ENCODE measurements around the gene CLDN5.
"Not testable (repeated sequence)": the region's sequence is repeated elsewhere in the genome, so short reads cannot be mapped to it uniquely, and the experiment has no call there.

Gene CLDN5

DNA sequence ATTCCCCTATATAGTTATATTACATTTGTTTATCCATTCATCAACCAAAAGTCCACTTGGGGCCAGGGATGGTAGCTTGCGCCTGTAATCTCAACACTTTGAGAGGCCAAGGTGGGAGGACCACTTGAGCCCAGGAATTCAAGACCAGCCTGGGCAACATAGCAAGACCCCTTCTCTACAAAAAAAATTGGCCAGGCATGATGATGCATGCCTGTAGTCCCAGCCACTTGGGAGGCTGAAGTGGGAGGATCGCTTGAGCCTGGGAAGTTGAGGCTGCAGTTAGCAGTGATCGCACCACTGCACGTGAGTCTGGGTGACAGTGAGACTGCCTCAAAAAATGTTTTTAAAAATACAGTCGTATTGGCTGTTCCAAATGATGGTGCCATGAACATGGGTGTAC lies 24.2 kb upstream of the CLDN5 start:
- not testable (repeated sequence) for DNase-seq (ENCODE audit: low read depth in 2 of 2)

DNA sequence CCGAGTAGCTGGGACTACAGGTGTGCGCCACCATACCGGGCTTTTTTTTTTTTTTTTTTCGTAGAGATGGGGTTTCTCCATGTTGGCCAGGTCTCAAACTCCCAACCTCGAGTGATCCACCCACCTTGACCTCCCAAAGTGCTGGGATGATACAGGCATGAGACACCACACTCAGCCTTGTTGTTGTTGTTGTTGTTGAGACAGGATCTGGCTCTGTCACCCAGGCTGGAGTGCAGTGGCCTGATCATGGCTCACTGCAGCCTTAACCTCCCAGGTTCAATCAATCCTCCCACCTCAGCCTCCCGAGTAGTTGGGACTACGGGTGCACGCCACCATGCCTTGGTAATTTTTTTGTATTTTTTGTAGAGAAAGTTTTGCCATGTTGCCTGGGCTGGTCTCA lies 23.4 kb upstream of the CLDN5 start:
- no peak for DNase-seq (ENCODE audit: low read depth in 2 of 2)

DNA sequence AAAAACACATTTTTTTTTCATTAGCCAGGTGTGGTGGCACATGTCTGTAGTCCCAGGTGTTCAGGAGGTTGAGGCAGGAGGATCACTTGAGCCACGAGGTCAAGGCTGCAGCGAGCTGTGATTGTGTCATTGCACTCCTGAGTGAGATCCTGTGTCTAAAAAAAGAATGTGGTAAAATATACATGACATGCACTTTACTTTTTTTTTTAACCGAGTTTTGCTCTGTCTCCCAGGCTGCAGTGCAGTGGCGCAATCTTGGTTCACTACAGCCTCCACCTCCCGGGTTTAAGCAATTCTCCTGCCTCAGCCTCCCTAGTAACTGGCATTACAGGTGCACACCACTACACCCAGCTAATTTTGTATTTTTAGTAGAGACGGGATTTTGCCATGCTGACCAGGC lies 22.5 kb upstream of the CLDN5 start:
- no peak for DNase-seq (ENCODE audit: low read depth in 2 of 2)

DNA sequence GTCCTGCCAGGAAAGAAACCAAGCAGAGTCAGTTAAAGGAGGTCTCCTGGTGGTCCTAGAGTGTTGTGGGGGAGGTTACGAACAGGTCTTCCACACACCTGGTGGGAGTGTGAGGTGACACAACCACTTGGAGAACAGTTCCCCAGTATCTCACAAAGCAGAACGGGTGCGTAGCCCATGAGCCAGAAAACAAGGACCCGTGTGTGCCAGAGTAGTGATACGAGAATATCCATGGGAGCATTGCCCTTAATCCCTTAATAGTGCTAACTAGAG lies 21.7 kb upstream of the CLDN5 start:
- DNase-seq (ENCODE audit: low read depth in 2 of 2): no peak

DNA sequence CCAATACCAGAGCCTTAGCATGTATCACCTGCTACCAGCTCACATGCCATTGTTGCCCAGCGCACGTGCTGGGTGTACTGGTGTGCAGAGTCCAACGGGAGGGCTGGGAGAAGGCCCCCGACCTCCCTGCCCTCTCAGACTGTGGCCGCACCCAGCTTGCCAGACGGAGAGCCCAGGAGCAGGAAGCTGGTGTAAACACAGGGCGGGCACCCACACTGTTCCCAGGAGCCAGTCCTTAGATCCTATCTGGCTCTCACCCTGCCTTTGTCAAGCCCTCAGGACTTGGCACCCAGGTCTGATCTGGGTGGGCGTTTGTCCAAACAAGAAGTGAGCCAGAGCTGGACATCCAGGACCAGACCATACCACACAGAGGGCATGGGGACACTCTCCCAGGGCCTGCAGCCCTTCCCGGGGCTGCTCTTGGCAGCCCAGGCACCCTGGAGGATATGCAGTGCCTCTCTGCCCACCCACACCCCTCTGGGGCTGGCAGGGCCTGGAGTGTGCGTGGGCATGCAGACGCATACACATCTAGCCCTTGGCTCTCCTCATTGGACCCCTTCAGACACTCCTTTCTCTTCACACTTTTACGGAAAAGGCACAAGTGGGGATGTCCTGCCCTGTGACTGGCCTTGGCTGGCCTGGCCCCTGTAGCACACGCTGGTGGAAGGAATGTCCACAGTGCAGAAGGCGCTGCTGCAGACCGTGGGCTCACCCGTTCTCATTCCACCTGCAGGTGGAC lies 19.9 kb upstream of the CLDN5 start:
- no peak for DNase-seq (ENCODE audit: low read depth in 2 of 2)

DNA sequence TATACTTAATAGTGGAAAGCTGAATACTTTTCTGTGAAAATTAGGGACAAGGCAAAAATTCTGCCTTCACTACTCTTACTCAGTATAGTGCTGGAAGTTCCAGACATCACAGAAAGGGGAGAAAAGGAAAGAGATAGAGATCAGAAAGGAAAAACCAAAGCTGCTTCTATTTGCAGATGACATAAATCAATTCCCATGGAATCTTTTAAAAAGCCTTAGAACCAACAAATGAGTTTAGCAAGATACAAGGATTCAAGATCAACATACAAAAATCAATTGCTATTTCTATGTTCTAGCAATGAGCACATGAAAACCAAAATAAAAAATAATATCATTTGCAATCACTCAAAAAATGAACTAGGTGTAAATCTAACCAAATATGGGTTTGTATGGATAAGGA lies 16.2 kb upstream of the CLDN5 start:
- no peak for DNase-seq (ENCODE audit: low read depth in 2 of 2)

DNA sequence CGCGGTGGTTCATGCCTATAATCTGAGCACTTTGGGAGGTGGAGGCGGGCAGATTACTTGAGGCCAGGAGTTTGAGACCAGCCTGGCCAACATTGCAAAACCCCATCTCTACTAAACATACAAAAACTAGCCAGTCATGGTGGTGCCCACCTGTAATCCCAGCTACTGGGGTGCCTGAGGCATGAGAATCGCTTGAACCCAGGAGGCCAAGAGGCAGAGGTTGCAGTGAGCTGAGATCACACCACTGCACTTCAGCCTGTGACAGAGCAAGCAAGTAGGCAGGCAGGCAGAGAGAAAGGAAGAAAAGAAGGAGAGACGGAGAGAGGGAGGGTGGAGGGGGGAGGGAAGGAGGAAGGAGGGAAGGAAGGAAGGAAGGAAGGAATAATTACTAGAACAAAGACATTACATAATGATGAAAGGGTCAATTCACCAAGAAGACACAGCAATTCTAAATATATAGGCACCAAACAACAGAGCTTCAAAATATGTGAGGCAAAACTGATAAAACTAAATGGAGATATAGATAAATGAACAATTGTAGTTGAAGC lies 13.8 kb upstream of the CLDN5 start:
- DNase-seq (ENCODE audit: low read depth in 2 of 2): no peak

DNA sequence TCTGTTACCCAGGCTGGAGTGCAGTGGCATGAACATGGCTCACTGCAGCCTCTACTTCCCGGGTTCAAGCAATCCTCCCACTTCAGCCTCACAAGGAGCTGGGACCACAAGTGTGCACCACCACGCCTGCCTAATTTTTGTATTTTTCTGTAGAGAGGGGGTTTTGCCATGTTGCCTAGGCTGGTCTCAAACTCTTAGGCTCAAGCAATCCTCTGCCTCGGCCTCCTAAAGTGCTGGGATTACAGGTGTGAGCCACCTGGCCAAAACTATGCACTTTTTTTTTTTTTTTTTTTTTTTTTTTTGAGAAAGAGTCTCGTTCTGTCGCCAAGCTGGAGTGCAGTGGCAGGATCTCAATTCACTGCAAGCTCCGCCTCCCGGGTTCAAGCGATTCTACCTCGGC lies 12.4 kb upstream of the CLDN5 start:
- DNase-seq (ENCODE audit: low read depth in 2 of 2): no peak

DNA sequence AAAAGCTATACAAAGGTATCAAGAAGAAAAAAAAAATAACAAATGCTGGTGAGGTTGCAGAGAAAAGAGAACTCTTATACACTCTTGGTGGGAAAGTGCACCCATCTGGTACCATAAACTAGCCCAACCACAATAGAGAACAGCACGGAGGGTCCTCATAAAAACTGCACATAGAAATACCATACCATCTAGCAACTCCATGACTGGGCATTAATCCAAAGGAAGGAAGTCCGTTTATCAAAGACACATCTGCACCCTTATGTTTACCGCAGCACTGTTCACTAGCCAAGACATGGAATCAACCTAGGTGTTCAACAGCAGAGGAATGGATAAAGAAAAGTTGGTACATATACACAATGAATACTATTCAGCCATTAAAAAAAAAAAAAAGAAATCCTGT lies 10.8 kb upstream of the CLDN5 start:
- DNase-seq (ENCODE audit: low read depth in 2 of 2): no peak

DNA sequence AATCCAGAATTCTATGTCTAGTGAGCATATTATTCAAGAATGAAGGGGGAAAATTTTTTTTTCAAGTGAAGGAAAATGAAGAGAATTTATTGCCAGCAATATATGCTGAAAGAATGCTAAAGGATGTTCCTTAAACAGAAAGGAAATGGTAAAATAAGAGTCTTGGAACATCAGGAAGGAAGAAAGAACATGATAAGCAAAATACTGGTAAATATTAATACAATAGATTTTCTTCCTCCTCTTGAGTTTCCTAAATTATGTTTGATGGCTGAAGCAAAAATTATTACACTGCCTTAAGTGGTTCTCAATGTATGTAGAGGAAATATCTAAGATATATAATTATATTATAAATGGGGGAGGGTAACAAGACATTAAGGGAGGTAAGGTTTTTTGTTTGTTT lies 9.6 kb upstream of the CLDN5 start:
- no peak for DNase-seq (ENCODE audit: low read depth in 2 of 2)

DNA sequence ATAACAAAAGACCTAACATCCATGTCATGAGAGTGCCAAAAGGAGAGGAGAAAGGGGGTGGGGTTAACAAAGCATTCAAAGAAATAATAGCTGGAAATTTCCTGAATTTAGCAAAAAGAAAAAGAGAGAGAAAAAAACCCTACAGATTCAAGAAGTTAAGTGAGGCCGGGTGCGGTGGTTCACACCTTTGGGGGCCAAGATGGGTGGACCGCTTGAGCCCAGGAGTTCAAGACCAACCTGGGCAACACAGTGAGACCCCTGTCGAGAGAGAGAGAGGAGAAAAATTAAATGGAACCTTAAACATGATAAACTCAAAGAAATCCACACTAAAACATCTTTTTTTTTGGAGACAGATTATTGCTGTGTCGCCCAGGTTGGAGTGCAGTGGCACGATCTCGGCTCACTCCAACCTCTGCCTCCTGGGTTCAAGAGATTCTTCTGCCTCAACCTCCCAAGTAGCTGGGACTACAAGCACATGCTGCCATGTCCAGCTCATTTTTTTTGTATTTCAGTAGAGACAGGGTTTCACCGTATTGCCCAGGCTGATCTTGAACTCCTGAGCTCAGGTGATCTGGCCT lies 8.9 kb upstream of the CLDN5 start:
- no peak for DNase-seq (ENCODE audit: low read depth in 2 of 2)

DNA sequence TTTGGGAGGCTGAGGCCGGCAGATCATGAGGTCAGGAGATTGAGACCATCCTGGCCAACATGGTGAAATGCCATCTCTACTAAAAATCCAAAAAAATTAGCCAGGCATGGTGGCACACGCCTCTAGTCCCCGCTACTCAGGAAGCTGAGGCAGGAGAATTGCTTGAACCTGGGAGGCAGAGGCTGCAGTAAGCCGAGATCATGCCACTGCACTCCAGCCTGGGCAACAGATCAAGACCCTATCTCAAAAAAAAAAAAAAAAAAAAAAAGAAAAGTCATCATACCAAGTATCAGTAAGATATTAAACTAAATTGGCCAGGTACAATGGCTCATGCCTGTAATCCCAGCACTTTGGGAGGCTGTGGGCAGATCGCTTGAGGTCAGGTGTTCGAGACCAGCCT lies 7.1 kb upstream of the CLDN5 start:
- not testable (repeated sequence) for DNase-seq (ENCODE audit: low read depth in 2 of 2)

DNA sequence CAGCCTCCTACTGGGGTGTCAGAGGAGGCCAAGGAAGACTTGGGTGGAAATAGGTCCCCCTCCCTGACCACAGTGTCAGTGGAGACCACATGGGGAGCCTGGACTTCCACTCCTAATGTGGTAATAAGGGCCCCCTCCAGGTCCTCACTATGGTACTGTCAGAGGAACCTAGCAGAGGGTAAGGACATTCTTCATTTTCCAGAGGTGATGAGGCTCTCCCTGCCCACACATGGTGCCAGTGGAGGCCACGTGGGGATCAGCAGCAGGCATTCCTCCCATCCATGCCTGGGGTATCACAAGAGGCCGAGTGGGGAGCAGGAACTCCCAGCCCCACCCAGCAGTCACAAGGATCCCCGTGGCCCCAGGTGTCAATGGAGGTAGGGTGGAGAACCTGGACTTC lies 6.5 kb upstream of the CLDN5 start:
- DNase-seq (ENCODE audit: low read depth in 2 of 2): no peak

DNA sequence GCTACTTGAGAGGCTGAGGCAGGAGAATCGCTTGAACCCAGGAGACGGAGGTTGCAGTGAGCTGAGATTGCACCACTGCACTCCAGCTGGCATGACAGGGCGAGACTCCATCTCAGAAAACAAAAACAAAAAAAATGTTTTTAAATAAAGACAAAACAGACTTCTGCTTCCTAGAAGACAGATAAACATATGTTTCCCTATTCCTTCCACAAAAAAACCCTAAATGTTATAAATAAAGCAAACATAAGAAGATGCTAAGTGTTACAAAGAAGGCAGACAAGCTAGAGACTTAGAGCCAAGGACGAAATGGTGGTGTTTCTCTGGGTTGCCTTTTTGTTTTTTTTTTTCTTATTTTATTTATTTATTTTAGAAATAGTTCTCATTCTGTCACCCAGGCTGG lies 5.6 kb upstream of the CLDN5 start:
- DNase-seq (ENCODE audit: low read depth in 2 of 2): no peak

DNA sequence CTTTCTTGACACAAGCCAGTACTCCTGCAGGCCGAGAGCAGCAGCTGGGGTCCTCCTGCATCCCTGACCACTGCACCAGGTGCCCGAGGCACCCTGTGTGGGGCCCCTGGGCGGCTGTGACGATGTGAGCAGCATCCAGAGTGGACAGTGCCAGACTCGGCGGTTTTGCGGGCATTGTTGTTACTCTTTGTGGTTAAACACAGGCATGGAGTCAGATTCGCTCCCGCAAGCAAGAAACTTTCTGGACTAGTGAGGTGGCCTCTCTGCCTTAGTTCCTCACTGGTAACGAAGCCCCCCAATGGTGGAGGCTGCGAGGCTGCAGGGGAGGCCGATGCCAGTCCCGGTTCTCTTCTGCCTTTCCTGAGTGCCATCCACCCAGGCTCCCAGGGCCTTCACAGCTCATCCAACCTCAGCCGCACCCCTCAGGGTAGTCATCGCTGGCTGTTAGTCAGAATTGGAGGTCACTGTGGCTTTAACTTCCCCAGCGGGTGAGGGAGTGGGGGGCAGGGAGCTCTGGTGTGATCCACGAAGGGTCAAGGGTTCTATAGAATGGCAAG lies 3.7 kb upstream of the CLDN5 start:
- DNase-seq (ENCODE audit: low read depth in 2 of 2): no peak

DNA sequence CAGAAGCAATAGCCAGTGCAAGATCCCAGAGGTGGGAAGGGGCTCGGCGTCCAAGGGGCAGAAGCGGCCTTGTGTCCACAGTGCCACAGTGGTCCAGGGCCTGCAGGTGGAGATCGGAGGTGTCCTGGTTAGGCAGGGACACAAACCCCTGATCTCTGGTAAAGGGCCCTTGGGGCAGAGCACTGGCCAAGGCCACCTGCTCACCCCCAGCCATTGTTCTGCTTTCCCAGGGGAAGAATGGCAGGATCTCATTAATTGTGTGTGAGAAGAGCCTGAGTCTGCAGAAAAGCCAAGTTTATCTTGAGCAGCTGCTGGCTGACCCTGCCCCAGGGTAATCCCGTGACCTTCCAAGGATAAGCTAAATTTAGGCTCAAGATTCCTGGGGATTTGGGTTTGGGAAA lies 3.1 kb upstream of the CLDN5 start:
- no peak for DNase-seq (ENCODE audit: low read depth in 2 of 2)

DNA sequence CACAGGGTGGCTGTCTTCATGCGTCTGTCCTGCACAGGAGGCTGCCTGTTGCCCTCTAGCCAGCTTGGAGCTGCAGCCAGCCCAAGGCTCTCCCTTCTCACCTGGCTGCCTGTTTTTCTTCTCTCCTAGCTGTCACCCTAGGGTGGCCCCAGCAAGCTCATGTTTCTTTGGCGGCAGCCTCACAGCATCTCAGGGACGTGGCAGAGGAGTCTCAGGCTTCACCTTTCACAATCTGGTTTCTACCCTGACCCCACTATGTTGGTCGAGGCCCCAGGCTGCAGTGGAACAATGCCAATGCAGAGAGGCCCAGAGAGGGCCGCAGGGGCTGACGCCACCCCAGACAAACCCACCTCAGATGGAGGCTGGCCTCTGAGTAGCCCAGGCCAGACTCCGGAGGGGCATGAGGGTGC lies 2.5 kb upstream of the CLDN5 start:
- DNase-seq (ENCODE audit: low read depth in 2 of 2): no peak

DNA sequence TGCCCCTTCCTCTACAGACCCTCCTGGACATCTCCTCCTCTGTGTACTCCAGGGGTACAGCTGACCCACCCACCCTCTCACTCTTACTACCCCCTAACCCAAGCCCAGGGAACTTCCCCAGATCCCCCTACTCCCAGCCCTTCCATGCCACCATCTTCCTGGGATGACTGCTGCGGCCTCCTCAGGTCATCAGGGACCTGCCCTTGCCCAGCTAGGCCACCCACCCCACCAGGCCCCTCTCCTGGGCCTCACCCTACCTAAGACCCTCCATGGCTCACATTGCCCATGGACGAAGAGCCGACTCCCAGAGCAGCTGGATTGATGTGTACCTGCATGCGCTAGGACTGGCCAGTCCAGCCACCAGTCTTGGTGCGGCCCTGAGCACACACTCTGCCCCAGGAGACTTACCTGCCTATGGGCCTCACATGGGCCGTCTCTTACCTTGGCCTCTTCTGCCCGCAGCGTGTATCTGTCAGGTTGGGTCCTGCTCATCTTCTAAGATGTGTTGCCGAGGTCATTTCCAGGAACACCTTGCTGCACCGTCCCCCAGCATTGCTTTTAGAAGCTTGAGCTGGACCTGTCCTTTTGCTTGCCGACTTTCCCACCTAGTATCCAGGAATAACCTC lies 2.0 kb upstream of the CLDN5 start:
- no peak for DNase-seq (ENCODE audit: low read depth in 2 of 2)

DNA sequence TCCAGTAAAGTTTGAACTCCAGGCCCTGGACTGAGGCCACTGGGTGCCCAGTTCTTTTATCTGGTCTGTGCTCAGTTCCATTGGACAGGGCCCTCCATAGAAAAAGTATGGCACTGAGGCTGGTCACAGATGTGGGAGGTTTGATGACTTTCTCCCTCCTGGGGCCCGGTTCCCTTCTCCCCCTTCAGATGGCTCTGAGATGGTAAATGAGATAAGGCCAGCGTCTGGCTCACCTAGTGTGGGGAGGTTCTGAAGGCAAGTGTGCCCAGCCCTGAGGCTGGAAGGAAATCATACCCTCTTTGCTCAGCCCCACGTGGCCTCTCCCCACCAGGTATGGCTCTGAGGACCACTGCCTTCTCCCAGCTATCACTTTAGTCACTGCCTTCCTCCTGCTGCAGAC lies 1.5 kb upstream of the CLDN5 start:
- no peak for DNase-seq (ENCODE audit: low read depth in 2 of 2)

DNA sequence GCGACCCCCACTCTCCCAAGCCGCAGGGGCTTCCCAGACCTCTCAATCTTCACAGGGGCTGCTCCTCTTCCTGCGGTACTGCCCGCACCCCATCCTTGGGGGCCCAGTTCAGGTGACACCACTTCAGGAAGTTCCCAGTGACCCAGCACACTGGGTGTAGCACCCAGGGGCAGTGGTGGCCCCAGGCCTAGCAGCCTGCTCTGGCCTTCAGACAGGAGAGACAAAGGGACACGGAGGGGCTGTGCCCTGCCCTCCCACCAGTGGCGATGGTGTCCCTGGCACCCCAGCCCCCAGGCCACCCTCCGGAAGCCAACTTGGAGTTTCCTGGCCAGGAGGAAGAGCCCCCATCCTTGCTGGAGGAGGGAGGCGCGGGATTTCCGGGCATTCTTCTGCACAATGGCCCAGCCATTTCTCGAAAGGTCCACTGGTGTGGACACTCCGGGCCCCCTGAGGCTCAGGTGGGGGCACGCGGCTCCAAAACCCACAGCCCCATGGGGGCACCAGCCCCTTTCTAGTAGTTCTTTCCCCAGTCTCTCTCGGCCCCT lies 978 bp upstream of the CLDN5 start:
- no peak for DNase-seq (ENCODE audit: low read depth in 2 of 2)

DNA sequence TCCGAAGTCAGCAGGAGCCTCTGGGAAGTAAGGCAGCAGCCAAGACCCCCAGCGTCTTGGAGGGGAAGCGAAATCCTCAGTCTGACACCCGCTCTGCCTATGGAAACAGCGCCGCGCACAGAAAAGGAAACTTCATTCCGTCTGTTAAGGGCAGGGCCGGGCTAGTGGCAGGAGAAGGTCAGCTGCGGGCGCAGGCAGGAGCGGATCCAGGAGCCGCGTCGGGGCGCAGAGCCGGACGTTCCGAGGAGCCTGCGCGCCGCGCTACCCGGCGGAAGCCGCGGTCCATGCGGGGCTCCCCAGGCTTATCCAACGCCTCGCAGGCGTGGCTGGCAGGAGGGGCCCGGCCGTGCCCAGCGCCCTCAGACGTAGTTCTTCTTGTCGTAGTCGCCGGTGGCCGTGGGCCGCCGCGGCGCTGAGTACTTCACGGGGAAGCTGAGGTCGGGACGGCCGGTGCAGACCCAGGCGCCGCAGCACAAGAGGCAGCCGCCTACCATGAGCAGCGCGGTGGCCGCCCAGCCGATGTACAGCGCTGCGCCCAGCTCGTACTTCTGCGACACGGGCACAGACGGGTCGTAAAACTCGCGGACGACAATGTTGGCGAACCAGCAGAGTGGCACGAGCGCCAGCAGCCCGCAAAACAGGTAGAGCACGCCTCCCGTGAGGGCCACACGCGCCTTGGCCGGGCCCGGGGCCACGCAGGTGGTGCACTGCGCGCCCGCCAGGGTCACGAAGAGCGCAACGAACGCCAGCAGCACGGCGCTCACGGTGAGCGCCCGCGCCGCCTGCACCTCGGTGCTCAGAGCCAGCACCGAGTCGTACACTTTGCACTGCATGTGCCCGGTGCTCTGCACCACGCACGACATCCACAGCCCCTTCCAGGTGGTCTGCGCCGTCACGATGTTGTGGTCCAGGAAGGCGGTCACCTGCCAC lies 705 bp downstream of the CLDN5 start:
- DNase-seq (ENCODE audit: low read depth in 2 of 2): no peak

DNA sequence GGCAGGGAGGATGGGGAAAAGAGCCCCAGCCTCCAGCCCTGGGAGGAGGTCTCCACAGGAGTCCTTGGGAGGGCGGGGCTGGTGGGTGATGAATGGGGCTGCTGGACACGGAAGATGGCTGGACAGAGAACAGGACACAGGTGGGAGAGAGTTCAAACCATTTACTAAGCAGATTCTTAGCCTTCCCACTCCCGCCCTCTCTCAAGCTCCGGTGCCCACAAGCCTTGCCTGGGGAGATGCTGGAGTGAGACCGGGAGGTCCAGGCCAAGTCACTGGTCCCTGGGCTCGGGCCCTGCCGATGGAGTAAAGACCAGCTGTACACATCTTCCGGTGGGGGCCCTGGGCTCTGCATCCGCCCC lies 1.4 kb downstream of the CLDN5 start:
- no peak for DNase-seq (ENCODE audit: low read depth in 2 of 2)
